KBM-7 (cell line): ENCODE data around the gene RSU1.
A peak's percentile ranks its signal among the peaks of the same experiment; 100 is the strongest.

Experiments used
- DNase-seq: peaks from one replicate; pipeline ENCODE4 v3.0.0-alpha.2; 2015
- in situ Hi-C: fragments of 300-500 bp; cut with MboI; formaldehyde crosslinking; loops from 2 replicates; pipeline ENCODE4 v1.14.3; 2020; ENCODE audit warnings: low sequenced_read_pairs, low pct_unique_long_range_greater_than_20kb, mixed read lengths

The RSU1 gene

DNA sequence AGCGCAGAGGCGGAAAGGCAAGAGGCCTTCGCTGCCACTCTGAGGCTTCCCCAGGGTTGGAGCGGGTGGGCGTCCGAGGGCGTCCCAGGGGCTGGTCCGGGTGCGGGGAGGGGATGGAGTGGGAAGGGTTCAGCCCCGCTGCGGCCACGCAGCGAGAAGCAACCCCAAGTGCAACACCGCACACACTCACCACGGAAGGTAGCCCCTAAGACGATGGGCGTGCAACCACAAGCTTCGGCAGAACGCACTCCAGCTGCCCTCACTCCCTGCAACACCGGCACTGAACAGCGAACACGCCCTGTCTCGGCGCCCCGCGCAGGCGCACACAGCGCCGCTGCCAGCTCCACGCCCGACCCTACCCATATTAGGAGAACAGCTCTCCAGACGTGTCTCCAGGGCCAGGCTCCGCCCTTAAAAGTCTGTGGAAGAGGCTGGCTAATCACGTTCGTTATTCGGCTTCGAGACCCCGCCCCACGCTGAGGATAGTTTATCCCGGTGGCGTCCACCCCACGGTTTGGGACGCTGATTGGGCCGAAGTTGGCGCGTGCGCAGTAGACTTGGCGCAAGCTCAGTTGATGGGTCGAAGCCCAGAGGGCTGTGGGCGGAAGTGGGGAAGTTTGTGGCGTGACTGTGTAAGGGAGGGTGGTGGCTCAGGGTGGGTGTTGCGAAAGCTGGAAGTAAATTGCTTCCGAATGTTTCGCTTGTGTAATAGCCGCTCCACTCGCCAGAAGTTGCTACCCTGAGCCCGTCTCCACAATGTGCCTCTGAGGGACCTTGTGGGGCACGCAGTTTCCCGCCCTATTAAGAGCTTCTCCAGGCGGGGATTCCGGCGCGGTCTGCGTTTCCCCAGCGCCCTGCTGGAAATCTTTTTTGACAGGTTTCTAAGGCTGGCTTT lies at the start of gene RSU1:
Gene RSU1 (minus strand): TSS at position 300 of the 895 bp plus-strand sequence. CDS start 343 bp downstream, outside the sequence.
- peak; percentile 100 for DNase-seq
- in situ Hi-C loops: no loop called here

DNA sequence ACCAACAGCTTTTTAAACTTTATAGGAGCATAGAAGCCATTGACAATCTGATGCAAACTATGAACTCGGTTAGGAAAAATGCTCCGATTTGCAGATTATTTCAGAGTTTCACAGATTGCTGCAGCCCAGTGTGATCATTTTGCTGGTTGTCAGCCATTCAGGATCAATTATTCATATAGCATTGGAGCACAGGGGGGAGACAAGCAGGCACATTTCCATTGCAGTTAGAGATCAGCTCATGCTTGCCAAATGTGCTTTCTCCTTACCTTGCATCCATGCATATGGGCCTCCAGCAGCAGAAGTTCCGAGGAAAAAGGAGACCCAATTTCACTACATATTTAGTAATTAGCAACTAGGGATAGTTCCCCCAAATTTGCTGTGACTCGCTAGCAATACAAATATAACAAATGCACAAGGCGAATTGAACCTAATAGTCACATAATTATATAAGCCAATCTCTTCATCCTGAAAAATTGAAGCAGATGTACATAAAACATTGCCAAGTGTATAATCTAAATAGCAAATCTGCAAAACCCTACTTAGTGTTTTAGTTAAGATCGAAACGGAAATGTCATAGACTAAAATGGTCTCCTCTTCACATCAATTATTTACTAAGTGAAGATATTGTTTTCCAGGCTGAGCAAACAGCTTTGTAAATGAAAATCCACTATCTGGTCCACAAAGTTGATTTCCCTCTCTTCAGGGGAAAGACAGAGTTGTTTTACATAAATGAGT lies 49.5 kb upstream of the RSU1 start:
- in situ Hi-C loops: no loop called here
- DNase-seq: no peak

- no peak for DNase-seq
- in situ Hi-C loops: no loop called here
Measured at GRCh38 chr10:16865766-16866165, 48.5 kb upstream of the RSU1 start.

- in situ Hi-C loops: no loop called here
- DNase-seq: no peak
Measured at GRCh38 chr10:16863766-16864165, 46.5 kb upstream of the RSU1 start.

GRCh38 chr10:16857419-16857818 lies 40.2 kb upstream of the RSU1 start:
- in situ Hi-C loops: no loop called here
- no peak for DNase-seq

GRCh38 chr10:16856567-16856966 lies 39.3 kb upstream of the RSU1 start:
- DNase-seq: no peak
- in situ Hi-C loops: no loop called here

- in situ Hi-C loops: no loop called here
Measured at GRCh38 chr10:16856092-16856491, 38.9 kb upstream of the RSU1 start.

GRCh38 chr10:16854623-16855022 lies 37.4 kb upstream of the RSU1 start:
- no peak for DNase-seq
- in situ Hi-C loops: no loop called here

More at GRCh38 chr10:16856092-16856491, 38.9 kb upstream of the RSU1 start:
- DNase-seq: no peak

DNA sequence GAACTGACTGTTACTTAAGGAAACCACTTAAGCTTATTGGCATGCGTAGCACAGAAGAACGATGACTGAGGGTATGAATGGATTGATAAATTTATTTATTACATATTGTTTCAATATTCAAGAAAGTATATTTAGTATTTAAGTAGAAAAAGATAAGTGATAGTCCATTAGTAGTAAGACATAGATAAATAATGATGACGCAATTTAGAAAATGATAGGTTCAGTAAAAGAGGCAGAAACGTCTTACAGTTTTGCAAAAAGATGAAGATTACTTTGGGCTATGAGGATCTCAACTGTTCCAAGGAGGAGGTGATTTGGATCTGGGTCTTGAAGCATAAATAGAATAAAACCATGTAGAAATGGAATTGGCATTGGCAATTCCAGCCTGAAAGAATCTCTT lies 36.6 kb upstream of the RSU1 start:
- in situ Hi-C loops: no loop called here
- no peak for DNase-seq

- in situ Hi-C loops: no loop called here
- DNase-seq: peak; percentile 50
Measured at GRCh38 chr10:16853201-16853600, 36.0 kb upstream of the RSU1 start.

DNA sequence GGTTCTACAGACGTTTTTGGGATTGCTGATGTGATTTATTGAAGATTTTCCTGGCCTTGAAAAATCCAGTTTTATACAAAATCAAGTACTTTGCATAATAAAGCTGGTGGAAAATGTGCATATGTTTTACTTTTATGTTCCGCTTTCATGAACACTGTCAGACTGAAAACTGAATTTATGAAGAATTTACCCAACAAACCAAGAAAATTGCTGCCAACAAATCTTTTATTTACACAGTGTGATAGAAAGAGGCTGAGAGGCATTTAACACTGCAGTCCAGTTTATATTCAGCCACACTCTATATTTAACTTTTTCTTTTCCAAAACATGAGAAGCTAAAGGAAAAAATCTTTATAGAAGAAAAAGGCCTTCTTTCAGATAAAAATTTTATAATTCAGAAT lies 35.4 kb upstream of the RSU1 start:
- in situ Hi-C loops: no loop called here
- DNase-seq: no peak

GRCh38 chr10:16848562-16849154 lies 31.4 kb upstream of the RSU1 start:
- in situ Hi-C loops: loop anchor here (25.0 kb wide), 2 partner anchors 414 to 1014 kb away; no protein-coding TSS in a partner anchor
- no peak for DNase-seq

DNA sequence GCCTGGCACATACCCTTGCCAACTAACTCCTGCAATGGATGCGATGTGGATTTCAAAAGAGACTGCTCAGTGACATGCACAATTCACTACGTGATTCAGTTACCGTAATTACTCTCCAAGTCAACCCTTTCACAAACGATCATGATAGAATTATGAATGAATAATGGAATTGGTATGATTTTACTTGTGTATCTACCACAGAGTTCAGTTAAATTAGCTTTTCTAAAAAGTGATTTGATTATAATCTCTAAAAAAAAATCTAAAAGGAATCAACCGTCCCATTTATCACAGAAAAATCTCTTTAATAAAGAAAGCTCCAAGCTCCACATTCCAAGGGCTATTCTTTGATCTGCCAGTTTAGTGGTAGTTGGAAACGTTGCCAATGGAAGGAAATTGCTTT lies 30.4 kb upstream of the RSU1 start:
- DNase-seq: no peak
- in situ Hi-C loops: loop anchor here (25.0 kb wide), 2 partner anchors 415 to 1015 kb away; no protein-coding TSS in a partner anchor

DNA sequence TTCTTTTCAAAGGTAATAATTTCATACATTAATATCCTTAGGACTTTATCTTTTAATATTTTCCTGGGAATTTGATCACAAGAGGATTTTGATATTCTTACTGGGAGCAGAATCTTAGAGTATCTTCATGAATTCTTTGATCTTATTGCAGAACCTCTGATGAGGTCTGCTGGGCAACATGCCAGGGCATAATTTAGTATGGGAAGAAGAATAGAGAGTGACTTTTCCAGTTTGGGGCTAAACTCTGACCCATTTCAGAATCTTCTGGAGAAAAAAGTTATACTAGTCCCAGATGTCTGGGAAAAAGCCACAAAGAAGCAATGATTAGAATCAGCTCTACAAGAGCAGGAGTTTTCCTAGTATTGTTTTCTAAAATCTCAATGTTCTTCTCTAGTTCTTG lies 28.0 kb upstream of the RSU1 start:
- no peak for DNase-seq
- in situ Hi-C loops: loop anchor here (25.0 kb wide), 2 partner anchors 417 to 1017 kb away; no protein-coding TSS in a partner anchor

DNA sequence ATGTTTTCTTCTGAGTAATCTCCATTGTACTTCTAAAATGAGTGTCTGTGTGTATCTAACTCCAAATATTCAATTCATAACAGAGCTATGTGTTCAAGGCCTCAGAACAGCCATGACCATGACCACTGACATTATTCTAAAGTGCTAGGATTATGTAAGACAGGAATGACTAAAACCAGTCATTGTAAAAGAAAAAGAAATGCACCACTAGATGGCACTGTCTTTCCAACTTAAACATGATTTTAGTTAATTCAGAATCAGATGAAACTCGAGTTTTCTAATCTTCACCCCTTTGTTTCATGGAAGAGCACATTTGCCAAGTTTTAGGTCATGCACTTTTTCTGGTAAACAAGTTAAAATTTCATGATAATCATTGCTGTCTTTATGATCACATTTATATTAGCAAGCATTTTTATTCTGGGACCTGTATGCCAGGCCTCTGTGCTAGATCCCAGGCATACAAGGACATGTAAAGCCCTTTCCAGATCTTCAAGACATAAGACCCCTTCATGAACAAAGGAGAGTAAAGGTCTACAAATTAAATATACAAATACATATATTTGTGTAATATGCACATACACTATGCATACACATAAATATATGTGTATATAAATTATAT lies 26.1 kb upstream of the RSU1 start:
- in situ Hi-C loops: loop anchor here (25.0 kb wide), 2 partner anchors 419 to 1019 kb away; no protein-coding TSS in a partner anchor
- DNase-seq: peak; percentile 76

DNA sequence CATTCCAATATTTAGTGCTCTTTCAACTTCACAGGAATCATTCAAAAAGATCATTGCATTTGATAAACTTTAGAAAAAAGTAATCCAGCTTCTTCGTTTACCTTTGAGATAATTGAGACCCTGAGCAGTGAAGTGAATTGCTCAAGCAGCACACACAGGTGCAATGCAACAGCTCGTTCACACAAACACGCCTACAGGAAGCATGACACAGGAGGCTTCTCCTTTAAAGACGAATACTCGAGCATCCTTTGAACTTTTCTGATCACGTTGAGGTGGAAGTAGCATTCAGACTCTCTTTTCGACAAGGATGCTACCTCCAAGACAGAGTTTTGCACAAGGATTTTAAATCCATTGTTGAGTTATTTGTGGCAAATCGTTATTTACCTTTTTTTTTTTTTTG lies 18.0 kb upstream of the RSU1 start:
- in situ Hi-C loops: loop anchor here (25.0 kb wide), 2 partner anchors 427 to 1027 kb away; no protein-coding TSS in a partner anchor
- DNase-seq: no peak

DNA sequence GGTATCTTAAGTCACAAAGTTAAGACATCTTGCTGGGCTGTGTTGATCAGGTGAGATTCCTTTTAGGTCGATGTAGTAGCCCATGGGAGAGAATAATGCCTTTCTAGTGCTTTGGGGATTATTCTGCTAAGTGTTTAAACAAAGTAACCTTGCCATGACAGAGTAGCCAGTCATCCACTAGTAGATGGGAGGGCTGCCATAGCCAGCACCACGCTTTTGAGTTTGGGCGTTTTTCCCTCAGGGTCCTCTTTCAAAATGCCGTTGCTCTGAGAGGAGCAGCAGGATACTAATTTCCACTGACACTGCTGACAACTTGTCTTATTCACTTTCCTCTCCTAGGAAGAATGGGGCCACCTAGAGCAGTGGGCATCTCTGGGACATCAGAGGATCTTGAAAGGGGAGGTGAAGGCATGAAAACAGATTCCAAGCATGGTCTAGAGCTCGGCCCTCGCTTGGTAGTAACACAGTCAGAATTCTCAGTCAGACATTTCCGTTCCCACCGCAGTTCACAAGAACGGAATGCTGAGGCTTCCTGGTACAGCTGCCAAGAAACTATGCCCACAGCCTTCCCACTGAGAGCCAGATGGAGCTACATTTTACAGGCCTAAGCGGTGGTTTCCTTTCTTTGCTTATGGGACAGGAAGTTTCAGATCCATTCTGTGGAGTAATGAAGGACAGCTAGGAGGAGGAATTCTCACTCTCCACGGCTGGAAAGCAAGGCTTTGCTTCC lies 15.3 kb upstream of the RSU1 start:
- DNase-seq: no peak
- in situ Hi-C loops: loop anchor here (25.0 kb wide), 2 partner anchors 430 to 1030 kb away; no protein-coding TSS in a partner anchor

DNA sequence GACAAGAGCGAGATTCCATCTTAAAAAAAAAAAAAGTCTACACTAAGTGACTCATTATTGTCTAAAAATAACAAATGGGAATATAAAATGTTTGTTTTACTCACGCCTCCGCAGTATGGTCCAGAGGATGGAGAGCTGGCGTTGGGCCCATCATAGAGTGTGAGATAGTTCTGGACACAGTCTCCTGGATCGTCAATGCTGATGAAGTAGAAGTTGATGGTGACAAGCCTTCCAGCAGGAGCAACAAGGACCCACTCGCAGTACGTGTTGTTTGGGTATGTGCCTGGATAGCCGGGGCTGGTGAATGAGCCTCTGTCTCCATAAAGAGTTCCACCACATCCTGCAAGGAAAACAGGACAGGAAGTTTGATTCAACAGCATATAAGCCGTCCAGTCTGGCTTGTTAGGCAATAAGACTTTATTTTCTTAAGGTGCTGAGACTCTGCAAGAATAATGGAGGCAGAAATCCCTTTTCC lies 11.5 kb upstream of the RSU1 start:
- DNase-seq: no peak
- in situ Hi-C loops: loop anchor here (25.0 kb wide), 2 partner anchors 434 to 1034 kb away; no protein-coding TSS in a partner anchor
